ENCODE data around the gene SH2D7.

DNA sequence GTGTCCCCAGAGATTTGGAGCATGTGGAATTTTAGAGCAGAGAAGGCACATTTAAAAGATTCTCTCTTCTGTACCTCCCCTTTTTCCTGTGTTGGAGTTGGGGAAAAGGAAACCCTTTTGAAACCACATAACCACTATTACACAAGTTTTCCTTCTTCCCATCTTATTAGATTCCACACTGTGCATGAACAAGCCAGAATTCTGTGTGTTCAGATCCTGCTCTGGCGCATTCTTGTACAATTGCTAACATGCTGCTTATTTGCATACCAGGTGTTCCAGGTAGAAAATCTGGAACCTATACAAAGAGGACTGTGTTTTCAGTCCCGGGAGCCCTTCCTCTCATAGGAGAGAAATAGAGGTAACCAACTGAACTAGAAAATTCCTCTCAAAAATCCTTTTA lies 41.4 kb downstream of the SH2D7 start:
- TF ChIP-seq, protein P1, sequence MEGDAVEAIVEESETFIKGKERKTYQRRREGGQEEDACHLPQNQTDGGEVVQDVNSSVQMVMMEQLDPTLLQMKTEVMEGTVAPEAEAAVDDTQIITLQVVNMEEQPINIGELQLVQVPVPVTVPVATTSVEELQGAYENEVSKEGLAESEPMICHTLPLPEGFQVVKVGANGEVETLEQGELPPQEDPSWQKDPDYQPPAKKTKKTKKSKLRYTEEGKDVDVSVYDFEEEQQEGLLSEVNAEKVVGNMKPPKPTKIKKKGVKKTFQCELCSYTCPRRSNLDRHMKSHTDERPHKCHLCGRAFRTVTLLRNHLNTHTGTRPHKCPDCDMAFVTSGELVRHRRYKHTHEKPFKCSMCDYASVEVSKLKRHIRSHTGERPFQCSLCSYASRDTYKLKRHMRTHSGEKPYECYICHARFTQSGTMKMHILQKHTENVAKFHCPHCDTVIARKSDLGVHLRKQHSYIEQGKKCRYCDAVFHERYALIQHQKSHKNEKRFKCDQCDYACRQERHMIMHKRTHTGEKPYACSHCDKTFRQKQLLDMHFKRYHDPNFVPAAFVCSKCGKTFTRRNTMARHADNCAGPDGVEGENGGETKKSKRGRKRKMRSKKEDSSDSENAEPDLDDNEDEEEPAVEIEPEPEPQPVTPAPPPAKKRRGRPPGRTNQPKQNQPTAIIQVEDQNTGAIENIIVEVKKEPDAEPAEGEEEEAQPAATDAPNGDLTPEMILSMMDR (IDR thresholded peaks at IDR 0.05; ENCODE audit: poor library complexity, severe bottlenecking), result no peak
- TF ChIP-seq EZH2 (IDR thresholded peaks at IDR 0.05; ENCODE audit: borderline replicate concordance, insufficient read depth, low read length, poor library complexity, severe bottlenecking) (no peak), EP300 (conservative IDR thresholded peaks at IDR 0.05; ENCODE audit: poor library complexity, severe bottlenecking) (no peak), POLR2AphosphoS5 (IDR thresholded peaks at IDR 0.05) (no peak)

All from neural cell (in vitro differentiated cells).